ENCODE results near the gene SERPINA3.

SERPINA3 gene

GRCh38 chr14:94659901-94660300 lies 47.7 kb downstream of the SERPINA3 start:
- DNase-seq = no peak

- no peak for DNase-seq
These were observed 48.2 kb downstream of the SERPINA3 start for GRCh38 chr14:94660306-94660946.

- DNase-seq = no peak
These were observed 51.3 kb downstream of the SERPINA3 start for GRCh38 chr14:94663538-94663937.

- no peak for DNase-seq
These were observed 51.9 kb downstream of the SERPINA3 start for GRCh38 chr14:94663965-94664704.

- no peak for DNase-seq
These were observed 52.9 kb downstream of the SERPINA3 start for GRCh38 chr14:94665121-94665520.

- DNase-seq = no peak
These were observed 53.4 kb downstream of the SERPINA3 start for GRCh38 chr14:94665544-94665943.

- no peak for DNase-seq
These were observed 58.6 kb downstream of the SERPINA3 start for GRCh38 chr14:94670692-94671285.

GRCh38 chr14:94671870-94672444 lies 59.8 kb downstream of the SERPINA3 start:
- no peak for DNase-seq

- no peak for DNase-seq
These were observed 60.9 kb downstream of the SERPINA3 start for GRCh38 chr14:94673071-94673470.

Data from NCI-H524 treated with DMSO at 0.1 percent for 48 hours (cell line).